AG09309 (cell line): ENCODE results near the gene ADAM15.
A peak's percentile ranks its signal among the peaks of the same experiment; 100 is the strongest.

Source experiments
- DNase-seq: peaks from one replicate; pipeline ENCODE4 v3.0.0-alpha.2; 2010; ENCODE audit warnings: low read depth
- H3K4me3 ChIP-seq: 2 replicates; pipeline ENCODE4 v1.5.1; 2011; ENCODE audit warnings: mild to moderate bottlenecking, low read depth, low read length, moderate library complexity; ENCODE audit not compliant: control insufficient read depth
- TF ChIP-seq, protein P1 (sequence below): IDR thresholded peaks from 2 replicates; pipeline ENCODE4 v1.5.1; 2011; ENCODE audit warnings: mild to moderate bottlenecking, low read depth, low read length, inconsistent platforms; ENCODE audit not compliant: insufficient read depth, control insufficient read depth; ENCODE audit errors: missing control alignments

Gene ADAM15

DNA sequence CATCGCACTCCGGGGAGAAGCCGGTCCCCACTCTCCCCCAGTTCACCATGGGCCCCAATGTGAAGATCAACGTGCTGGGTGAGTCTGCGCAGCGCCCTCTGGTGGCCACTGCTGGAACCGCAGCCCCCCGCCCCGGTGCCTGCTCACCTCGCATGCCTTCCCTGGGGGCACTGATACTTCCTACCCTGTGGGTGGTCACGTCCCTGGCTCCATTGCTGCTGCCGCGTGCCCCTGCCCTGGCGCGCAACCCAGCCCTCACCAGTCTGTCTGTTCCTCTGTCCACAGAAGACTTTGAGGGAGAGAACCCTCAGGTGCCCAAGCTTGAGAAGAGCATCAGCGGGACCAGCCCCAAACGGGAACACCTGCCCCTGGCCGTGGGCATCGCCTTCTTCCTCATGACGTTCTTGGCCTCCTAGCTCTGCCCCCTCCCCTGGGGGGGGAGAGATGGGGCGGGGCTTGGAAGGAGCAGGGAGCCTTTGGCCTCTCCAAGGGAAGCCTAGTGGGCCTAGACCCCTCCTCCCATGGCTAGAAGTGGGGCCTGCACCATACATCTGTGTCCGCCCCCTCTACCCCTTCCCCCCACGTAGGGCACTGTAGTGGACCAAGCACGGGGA lies 35.1 kb downstream of the ADAM15 start:
- DNase-seq = no peak
- H3K4me3 ChIP-seq = no peak overlapping the region
- TF ChIP-seq, protein P1, sequence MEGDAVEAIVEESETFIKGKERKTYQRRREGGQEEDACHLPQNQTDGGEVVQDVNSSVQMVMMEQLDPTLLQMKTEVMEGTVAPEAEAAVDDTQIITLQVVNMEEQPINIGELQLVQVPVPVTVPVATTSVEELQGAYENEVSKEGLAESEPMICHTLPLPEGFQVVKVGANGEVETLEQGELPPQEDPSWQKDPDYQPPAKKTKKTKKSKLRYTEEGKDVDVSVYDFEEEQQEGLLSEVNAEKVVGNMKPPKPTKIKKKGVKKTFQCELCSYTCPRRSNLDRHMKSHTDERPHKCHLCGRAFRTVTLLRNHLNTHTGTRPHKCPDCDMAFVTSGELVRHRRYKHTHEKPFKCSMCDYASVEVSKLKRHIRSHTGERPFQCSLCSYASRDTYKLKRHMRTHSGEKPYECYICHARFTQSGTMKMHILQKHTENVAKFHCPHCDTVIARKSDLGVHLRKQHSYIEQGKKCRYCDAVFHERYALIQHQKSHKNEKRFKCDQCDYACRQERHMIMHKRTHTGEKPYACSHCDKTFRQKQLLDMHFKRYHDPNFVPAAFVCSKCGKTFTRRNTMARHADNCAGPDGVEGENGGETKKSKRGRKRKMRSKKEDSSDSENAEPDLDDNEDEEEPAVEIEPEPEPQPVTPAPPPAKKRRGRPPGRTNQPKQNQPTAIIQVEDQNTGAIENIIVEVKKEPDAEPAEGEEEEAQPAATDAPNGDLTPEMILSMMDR = peak; percentile 92

GRCh38 chr1:155086856-155087535 lies 35.9 kb downstream of the ADAM15 start:
- no peak overlapping the region for H3K4me3 ChIP-seq

DNA sequence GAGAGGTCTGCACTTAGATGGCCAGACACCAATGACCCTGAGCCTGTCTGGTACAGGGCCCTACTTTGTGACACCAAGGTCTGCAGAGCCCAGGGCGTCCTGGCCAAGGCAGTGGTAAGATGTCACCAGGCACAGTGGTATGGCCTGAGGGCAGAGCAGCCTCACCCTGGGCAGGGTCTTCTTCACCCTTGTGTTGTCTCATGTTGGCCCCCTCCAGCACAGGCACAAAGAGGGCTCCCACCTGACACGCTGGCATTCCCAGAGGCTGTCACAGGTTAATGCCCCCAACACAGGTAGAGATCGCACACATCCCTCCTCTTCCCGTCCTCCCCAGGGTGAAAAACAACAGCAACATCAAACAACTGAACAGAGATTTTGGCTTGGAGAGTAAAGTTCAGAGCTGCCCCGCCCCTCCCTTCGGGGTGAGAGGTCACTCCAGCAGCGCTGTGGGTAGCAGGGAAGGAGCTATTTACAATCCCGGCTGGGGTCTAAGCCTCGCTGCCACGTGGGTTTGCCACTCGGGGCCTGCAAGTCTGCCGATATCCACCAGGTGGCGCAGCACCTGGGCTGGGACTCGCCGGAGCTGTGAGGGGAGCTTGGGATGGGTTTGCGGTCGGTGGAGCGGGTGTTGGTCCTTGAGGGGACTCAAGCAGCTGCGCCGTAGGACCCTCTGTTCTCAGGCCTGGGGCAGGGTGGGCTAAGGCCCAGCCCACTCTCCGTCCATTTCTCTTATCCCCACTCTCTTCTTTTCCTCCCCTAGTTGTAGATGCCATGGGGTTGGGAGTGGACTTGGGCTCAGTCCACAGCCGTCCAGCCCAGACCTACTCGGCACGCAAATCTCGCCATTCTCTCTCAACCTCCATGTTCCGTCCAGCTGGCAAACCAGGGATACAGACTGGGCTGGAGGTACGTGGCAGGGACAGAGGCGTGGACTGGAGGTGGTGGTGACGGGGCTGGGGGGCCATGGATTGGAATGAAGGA lies 40.2 kb downstream of the ADAM15 start:
- DNase-seq = no peak
- no peak overlapping the region for H3K4me3 ChIP-seq
- TF ChIP-seq, protein P1 = peak; percentile 96

More at GRCh38 chr1:155086856-155087535, 35.9 kb downstream of the ADAM15 start:
- TF ChIP-seq, protein P1 = peak; percentile 23
- DNase-seq = no peak

GRCh38 chr1:155092131-155092530 lies 41.0 kb downstream of the ADAM15 start:
- DNase-seq = no peak
- TF ChIP-seq, protein P1 = no peak
- no peak overlapping the region for H3K4me3 ChIP-seq

GRCh38 chr1:155092641-155093040 lies 41.5 kb downstream of the ADAM15 start:
- TF ChIP-seq, protein P1 = no peak
- H3K4me3 ChIP-seq = no peak overlapping the region
- no peak for DNase-seq

- DNase-seq = peak; percentile 21
- H3K4me3 ChIP-seq = no peak overlapping the region
- TF ChIP-seq, protein P1 = peak; percentile 51
Observed at GRCh38 chr1:155093911-155094621, 43.0 kb downstream of the ADAM15 start.
